Measurements from ENCODE around the gene NUP210L.
A peak's percentile ranks its signal among the peaks of the same experiment; 100 is the strongest.
"Not testable (repeated sequence)": the region's sequence is repeated elsewhere in the genome, so short reads cannot be mapped to it uniquely, and the experiment has no call there.

The NUP210L gene

GRCh38 chr1:153987621-153988020, 167.3 kb downstream of the NUP210L start:
- no peak for DNase-seq

DNA sequence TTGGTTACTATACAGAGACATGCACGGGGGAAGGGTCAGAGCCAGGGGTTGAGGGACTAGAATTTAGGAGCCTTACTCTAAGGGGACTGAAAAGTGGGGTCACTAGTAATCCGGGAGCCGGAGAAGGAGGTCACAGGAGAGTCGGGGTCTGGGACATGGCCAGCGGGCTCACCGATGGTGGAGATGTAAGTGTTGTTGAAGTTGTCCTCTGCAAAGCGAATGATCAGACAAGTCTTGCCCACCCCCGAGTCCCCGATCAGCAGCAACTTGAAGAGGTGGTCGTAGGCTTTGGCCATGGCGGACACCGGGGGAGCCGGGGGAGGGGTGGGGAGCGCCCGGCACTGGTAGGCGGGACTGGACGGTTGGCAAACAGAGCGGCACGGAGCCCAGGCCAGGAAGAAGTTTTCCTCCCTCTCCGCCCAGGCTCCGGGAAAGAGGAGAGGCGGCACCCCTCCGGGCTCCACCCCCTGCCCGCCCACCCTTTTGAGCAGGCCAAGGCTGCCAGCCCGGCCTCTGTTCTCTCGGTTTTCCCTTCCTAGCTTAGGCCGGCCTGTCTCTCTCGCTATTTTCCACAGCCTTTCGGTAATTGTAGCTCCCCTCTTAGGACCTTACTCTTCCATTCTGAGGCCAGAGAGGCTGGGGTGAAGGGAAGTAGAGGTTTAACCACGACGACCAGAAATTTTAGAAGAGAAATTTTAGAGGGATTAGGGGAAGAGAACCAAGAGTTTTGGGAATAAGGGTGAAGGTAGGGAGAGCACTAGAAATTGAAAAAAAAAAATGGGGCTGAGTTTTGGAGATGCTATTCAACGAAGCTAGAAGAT, 168.7 kb downstream of the NUP210L start, which contains the start of gene RAB13:
RAB13 (minus strand) TSS at position 399 of the 821 bp plus-strand sequence; CDS start at position 296, 103 bp downstream.
- no peak for DNase-seq

DNA sequence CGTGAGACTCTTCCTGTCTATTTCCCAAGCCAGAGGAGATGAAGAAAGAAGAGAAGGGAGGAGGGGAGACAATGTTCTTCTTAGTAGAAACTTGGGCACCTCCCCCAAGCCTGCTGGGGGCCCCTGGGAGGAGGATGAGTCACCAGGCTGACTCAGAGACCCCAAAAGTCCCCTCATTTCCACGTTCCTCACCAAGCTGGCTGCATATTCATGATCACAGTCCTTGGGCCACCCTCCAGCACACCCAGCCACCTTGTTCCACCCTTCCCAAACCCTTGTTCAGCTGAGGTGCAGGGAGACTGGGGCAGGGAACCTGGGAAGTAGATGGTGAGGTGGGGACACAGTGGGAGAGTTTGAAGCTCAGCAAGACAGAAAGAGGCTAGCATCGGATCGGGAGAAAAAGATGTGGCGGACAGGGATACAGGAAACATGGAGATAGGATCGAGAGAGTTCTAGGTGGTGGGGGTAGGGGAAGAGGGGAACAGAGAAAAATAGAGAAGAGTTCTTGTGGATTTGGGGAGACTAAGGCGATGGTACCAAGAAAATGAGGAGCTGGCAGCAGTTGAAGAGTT, 169.4 kb downstream of the NUP210L start:
- peak in 1 of 2 donors; percentile 53 for DNase-seq

DNA sequence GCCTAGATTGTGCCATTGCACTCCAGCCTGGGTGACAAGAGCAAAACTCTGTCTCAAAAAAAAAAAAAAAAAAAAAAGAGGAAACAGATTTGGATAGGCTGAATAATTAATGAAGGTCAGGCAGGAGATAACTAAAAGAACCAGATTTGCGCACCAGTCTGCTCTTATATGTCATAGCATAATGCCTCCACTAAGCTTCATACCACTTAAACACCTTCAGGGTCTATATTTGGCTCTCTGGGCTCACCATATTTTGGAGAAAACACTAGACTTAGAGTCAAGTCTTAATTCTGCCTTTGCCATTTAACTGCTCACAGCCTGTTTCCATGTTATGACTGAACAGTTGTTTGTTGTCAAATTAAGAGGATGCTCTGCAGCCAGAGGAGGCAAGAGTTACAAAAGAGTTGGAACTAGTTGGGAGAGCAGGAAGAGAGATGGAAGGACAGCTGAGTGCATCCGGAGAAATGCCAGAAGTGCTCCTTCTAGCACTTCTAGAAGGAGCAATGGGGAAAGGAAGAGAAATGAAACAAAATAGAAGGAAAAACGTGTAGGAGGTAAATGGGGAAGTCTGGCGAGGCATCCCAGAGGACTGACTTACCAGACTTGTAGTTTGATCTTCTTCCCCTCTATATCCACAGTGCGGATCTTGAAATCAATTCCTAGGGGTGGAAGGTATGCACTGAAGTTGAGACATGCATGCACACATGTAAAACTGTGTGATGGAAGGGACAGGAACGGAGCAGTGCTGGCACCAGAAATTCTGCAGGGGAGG, 170.6 kb downstream of the NUP210L start:
- DNase-seq, result no peak

DNA sequence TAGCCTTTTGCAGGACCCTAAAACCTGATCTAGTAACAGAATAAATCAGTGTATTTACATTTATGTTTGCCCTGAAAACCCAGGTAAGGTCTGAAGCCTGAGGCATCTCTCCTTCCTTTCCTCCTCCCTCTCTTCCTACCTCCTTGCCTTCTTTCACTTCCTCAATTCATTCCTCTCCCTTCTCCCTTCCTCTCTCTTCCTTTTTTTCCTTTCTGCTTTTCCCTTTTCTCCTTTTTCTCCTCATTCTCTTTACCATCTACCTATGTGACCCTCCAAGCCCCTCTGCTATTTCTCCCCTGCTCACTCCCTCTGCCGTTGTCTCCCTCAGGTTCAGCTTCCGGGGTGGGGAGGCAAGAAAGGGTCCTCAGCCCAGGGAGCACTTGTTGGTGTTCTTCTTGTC, 173.1 kb downstream of the NUP210L start:
- not testable (repeated sequence) for DNase-seq

- not testable (repeated sequence) for DNase-seq
Measured at GRCh38 chr1:153979091-153979490, 175.8 kb downstream of the NUP210L start.

- no peak for DNase-seq
Measured at GRCh38 chr1:153978274-153978909, 176.5 kb downstream of the NUP210L start.

DNA sequence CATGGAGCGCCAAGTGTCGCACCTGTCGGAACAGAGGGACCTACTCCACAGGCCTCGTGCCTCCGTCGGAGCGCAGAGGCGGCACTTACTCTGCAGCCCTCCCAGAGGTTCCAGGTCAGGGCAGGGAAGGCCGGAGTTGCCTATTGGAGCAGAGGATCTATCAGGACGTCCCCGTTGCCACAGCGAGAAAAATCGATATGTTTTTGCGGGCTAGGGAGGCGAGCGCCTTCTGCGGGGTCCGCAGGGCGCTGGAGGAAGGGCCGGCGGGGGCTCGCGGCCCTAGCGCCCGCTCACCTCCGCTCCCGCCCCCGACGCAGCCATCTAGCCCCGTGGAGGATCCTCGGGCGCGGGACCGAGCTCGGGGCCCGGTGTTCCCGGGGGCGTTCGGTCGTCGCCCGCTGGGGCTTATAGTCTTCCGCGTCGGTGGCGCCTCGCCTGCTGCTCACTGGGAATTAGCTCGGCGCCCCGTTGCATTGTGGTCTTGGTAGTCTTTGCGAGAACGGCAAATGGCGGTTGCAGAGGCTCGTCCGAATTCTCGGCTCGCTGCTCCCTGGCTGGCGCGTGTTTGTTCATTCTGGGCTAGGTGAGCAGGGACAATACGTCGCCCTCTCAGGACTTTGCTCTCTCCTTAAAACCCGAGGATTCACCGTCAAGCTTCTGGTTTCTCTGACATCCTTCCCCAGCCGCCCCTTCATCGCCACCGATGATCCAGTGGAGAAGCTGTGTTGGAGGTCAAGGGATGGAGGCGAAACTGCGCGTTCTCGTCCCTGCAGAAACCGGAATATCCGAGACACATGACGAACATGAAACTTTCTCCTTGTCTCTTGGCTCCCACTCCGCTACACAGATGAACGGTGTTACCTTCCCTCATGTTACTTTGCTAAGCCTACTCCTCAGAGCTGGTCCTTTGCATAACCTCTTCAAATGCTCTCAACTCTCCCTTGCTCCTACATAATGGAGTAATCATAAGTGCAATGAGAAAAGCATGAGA, 177.3 kb downstream of the NUP210L start, which contains the start of gene JTB:
JTB (minus strand) TSS at position 425 of the 991 bp plus-strand sequence; CDS start at position 3, 422 bp downstream.
- DNase-seq, result peak; percentile 84 to 85

GRCh38 chr1:153976819-153977249, 178.0 kb downstream of the NUP210L start:
- no peak for DNase-seq

GRCh38 chr1:153973525-153973924, 181.3 kb downstream of the NUP210L start:
- DNase-seq, result no peak

GRCh38 chr1:153973071-153973470, 181.8 kb downstream of the NUP210L start:
- no peak for DNase-seq

DNA sequence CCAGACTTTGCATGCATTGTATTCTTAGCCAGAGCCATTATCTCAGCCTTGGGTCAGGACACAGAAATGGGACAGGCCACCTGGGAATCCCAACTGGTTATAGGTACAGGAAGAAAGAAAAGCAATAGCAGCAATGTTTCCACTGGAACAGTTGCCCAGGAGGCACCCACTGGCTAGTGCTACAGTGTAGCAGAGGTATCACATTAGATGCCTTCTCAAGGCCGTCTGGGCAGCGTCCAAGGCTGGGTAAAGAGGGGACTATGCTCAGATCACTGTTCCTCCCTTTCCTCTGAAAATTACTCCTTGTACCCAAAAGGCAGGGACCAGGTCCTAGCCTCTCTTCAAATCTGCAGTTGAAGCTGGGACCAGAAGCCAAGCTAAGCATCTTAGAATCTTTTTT, 184.5 kb downstream of the NUP210L start:
- DNase-seq, result no peak

DNA sequence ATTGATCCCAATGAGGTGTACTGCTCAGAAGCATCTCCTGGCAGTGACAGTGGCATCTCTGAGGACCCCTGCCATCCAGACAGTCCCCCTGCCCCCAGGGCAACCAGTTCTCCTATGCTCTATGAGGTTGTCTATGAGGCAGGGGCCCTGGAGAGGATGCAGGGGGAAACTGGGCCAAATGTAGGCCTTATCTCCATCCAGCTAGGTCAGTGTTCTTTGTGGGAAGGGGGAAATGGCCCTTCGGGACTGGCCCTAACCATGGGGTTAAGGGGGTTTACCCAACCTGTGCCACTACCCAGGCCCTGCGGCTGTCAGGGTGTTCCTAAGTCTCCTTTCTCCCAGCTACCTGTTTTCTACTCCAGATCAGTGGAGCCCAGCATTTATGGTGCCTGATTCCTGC, 185.9 kb downstream of the NUP210L start:
- DNase-seq, result no peak

- no peak for DNase-seq
Measured at GRCh38 chr1:153968408-153968807, 186.5 kb downstream of the NUP210L start.

- DNase-seq, result no peak
Measured at GRCh38 chr1:153968000-153968363, 186.9 kb downstream of the NUP210L start.

DNA sequence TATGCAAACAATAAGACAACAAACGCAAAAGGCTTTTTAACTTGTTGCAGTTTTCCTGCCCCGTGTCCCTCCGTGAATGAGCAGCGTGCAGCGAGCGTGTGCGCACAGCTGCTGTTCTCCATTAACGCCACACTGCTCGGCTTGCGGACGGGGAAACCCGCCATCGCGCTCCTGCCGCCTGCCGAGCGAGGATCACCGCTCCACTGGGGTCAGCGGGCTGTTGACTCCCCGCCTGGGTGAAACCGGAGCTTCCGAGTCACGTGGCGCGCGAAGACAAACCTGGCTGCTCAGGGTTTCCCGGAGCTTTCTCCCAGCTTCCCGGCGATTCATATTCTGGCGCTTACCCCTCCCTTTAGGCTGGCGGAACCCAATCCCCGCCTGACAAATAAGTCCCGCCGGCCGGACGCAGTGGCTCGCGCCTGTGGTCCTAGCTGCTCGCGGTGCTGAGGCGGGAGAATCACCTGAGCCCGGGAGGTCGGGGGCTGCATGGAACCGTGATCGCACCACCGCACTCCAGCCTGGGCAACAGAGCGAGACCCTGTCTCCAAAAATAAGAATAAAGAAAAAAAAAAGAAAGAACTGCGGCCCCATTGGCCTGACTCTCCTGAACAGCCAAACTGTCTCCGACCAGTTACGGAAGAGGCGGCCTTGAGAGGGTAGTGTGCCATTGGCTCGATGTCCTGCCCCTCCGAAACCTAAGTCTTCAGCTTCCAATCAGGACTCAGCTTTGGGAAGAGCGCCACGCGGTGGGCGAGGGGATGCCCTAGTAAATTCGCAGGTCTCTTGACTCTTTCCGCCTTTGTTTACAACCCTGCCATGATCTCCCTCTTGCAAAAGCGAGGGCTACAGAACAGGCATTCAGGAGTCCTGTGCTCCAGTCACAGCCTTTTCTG, 187.5 kb downstream of the NUP210L start, which contains the start of gene CREB3L4:
CREB3L4 (plus strand) TSS at position 796 of the 893 bp plus-strand sequence. CDS start 624 bp downstream, outside the sequence.
- peak; percentile 90 to 91 for DNase-seq

GRCh38 chr1:153963850-153964331, 191.0 kb downstream of the NUP210L start:
- no peak for DNase-seq

GRCh38 chr1:153963030-153963849, 191.6 kb downstream of the NUP210L start, which contains the start of gene SLC39A1:
SLC39A1 (minus strand) TSS chr1:153963537; CDS start chr1:153962715, 822 bp downstream.
- peak; percentile 92 to 94 for DNase-seq
